Dedifferentiated amniotic fluid mesenchymal stem cell (primary cell): ENCODE results near the gene KIRREL3.

Source experiments
- DNase-seq: peaks from one replicate; pipeline ENCODE4 v3.0.0-alpha.2; 2016; ENCODE audit errors: extremely low spot score

KIRREL3 gene

DNA sequence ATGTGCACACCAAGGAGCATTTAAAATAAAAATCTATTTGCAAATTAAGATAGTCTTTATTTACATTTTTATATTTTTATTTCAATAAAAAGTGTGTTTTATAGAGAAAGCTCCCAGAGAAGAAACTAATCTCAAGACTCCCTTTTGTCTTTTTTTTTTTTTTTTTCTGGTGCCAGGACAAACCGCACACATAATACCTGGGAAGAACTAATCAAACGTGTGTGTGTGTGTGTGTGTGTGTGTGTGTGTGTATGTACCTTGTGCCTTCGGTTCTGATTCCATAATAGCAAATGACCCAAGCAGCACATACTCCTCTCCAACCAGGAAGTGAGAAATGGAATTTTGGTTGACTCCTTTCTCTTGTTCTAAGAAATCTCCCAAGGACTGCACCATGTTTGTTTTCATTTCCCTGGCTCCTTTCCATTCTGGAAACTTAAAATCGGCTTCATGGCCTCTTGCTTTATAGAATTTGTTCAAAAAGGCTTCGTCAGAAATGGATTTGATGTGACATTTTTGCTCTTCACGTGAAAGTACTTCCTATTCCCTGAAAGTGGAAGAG is 579.8 kb downstream of the KIRREL3 start:
- DNase-seq: no peak

DNA sequence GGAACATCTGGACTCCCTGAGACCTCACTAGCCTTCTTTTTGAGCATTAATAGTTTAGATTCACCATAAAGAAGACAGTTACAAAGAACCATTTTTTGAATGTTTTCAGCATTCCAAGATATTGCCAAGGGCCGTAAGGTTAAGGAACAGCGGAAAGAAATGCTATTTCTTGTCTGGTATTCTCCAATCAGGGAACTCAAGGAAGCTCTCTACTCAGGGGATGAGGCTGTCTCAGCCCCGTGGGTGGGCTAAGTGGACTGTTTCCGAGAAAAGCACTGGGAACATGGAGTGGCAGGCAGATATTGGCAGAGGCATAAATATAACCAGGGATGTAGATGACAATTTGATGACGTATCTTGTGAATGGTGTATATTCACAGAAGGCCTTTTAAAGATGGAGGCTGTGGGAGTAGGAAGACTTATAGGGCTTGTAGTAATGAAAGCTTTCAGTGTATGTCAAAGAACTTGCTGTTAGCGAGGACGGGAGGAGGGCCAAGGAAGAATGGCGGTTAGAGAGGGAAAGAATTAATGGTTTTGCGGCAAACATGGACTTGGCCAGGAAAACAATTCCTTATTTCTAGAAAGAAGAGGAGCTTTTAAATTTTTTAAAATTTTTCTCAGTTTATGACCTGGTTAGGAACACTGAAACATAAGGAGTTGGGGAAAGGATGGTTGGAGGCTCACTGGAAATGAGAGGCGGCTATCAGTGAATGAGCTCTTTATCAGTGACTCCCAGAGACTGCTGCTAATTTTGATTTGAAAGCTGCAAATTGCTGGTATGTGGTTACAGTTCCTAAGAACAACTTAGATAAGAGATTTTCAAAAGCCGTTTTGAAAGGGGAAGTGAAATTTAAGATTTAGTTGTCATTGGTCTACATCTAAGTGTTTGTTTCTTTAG is 580.5 kb downstream of the KIRREL3 start:
- peak; percentile 34 for DNase-seq

DNA sequence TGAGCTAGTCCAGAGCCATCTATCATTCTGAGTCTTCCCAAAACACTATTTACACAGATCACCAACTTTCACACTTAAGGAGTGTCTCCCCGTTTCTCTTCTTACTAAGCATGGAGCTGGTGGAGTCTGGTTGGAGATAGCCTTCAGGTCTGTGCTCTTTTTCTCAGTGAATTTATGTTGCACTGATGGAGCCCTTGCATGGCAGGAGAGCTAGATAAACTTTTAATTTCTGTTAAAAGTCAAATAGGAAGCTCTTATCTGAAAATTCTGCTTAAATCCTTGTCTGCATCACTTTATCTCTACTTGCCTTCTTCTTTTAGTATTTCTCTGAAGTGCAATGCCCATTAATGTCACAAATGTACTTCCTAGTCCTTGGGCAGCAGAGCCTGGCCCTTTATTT is 581.7 kb downstream of the KIRREL3 start:
- no peak for DNase-seq

DNA sequence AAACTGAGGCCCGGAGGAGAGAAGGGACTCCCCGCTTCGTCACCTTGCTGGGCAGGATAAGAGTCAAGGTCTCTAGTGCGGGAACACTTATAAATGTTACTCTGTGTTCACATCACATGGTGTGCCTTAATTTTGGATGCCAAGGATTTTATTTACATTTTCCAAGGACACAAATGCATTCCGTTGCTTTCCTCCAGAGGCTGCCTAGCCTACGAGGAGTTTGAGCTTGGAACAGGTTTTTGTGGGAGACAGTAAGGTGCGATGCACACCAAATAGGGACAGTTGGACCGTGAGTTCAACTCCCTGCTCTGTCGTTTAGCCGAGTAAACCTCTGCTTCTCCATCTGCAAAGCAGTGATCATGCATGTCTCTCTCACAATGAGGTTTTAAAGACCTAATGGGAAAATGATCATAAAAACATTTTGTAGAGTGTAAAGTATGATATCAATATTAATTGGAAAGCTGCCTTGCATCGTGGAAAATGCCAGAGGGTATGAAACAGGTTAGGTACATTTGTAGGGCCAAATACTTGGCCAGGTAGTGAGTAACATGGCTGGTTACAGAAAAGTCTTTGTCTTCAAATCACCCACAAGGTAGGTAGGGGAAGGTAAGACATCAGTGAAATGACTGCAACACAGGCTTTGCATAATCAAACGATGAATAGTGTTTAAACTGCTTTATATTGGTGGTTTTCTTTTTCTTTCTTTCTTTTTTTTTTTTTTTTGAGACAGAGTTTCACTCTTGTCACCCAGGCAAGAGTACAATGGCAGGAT is 583.3 kb downstream of the KIRREL3 start:
- DNase-seq: no peak

DNA sequence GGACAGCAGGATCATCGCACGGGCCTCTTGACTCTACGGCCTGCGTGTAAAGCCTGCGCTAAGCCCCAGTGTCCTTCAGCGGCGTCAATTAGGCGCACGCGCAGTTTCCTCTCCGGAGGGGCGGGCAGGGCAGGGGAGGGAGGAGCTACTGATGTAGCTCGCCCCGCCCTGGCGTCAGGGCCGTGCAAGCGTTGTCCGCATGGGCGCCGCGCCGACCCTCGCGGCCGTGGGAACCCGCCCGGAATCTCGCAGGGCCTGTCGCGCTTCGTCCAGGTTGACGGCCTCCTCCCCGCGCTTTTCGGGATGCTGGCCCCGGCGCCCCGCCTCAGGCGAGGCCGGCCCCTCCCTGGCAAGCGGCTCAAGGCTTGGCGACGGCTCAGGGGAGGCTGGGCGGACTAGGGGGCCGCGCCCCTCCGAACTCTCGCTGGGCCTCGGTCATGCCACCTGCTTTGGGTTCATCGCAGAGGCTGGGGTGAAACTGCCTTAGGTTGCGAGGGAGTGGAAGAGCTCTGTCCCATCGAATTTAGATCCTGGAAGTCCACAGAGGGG is 584.0 kb downstream of the KIRREL3 start:
- no peak for DNase-seq

DNA sequence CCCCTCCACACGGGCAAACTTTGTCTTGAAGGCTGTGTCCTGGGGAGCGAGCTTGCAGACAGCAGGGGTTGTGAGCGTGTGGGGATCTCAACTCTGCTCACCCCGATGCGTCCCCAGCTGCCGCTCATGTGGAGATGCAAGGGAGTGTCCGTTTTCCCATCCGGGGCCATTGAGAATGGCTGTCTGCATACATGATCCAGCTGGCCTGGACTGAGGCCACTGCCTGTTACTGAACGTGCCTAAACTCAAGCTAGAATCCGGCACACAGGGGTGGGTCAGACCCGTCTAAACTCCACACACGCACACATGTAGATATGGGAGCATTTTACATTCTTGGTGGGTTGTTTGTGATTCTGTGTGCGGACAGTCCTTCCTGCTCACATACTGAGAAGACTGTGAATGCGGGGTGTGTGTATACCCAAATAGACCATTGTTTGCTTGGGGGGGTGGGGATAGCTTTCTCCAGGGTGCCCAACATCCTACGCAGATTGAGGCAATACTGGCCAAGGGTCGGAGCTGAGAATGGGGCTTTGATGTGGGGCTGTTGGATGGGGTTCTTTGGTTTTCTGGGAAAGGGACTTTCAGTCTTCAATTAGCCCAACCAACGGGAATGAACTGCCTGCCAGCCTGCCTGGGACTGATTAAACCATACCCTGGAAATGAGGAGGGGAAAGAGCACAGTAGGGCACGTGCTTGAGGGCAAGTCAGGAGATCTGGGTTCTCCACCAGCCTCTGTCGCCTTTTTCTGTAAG is 584.7 kb downstream of the KIRREL3 start:
- no peak for DNase-seq

DNA sequence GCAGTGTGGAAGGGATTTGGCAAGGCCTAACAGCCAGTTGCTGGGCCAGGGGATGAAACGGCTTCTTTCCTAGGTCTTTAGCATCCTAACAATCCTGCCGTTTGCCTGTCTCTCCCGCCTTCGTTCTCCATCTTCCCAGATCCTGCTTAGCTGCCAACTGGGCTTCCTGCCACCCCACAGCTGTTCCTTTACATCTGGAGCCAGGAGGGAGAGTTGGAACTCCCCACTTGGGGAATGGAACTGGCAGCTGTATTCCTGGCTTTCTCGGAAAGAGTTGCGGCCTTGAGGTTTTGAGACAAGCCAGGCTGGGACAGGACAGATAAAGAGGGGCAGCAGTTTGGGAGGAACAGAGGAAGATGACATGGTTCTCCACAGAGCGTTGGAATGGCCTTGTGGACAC is 585.4 kb downstream of the KIRREL3 start:
- peak; percentile 72 for DNase-seq

DNA sequence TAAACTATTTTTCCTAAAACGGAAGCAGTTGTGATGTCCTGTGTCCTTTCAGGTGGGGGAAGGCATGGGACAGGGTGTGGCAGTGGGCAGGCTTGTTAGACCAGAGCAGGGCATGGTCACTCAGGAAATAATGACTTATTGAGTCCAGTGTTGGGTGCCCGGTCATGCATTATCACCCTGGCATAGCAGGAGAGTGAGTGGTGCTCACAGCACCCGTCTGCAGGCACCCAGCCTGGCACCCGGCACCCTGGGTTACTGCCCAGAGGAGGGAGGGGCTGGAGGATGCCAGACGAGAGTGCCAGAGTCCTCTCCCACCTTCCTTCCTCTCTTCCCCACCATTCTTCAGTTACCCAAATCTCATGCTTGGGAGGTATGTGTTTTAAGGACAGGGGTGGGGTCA is 586.0 kb downstream of the KIRREL3 start:
- no peak for DNase-seq

DNA sequence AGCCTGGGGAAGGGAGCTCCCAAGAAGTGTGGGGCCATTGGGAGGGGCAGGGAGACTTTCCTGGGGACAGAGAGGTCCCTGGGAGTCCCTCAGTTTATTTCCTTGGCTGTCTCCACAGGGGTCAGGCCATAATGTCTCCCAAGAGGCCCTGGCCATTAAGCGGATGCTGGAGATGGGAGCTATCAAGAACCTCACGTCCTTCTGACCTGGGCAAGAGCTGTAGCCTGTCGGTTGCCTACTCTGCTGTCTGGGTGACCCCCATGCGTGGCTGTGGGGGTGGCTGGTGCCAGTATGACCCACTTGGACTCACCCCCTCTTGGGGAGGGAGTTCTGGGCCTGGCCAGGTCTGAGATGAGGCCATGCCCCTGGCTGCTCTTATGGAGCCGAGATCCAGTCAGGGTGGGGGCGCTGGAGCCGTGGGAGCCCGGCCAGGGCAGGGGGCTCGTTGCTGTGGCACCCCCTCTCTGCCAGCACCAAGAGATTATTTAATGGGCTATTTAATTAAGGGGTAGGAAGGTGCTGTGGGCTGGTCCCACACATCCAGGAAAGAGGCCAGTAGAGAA is 586.6 kb downstream of the KIRREL3 start:
- DNase-seq: no peak

DNA sequence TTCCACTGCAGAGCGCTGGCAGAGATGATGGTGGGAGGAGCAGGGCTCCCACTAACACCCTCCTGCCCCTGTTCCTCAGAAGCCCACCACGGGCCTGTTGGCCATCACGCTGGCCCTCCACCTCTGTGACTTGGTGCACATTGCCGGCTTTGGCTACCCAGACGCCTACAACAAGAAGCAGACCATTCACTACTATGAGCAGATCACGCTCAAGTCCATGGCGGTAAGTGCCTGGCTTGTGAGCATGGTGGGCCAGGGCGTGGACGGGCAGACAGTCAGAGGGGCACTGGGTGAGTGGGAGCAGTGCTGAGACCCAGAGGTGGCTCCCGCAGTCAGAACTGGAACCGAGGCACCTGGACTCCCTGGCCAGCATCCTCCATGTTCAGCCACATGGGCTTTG is 587.1 kb downstream of the KIRREL3 start:
- DNase-seq: no peak

DNA sequence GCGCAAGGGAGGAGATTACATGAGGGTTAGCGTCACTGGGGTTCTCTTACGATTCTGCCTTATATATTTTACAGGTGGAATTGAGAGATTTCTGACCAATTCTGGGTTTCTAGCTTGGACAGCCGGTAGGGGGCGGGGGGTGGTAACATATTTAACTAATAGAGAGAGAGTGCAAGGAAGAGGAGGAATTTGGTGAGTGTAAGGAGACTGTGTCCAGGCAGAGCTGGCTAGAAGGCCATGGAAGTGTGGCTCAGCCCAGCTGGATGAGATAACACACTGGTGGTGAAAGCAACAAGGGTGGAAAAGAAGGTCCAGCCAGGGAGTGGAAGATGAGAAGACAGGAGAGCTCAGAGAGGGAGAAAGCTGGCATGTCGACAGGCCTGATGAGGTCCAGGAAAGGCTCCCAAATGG is 588.6 kb downstream of the KIRREL3 start:
- no peak for DNase-seq

DNA sequence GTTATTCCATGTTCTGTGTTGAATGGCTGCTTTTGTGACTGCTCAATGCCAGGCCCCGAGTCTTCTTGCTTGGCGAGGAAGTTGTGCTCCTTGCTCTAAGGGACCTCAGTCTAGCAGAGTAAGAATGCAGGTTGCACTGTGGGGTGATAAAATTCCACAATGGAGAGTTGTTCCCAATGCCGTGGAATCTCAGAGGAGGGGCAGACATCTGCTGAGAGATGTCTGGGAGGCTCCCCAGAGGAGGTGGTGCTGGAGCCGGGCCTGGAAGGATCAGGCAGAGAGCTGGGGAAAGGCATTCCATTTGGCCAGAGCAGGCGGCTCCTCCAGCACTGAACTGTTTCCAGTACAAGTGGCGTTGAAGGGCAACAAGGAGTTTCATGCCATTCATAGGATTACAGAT is 589.9 kb downstream of the KIRREL3 start:
- DNase-seq: no peak

DNA sequence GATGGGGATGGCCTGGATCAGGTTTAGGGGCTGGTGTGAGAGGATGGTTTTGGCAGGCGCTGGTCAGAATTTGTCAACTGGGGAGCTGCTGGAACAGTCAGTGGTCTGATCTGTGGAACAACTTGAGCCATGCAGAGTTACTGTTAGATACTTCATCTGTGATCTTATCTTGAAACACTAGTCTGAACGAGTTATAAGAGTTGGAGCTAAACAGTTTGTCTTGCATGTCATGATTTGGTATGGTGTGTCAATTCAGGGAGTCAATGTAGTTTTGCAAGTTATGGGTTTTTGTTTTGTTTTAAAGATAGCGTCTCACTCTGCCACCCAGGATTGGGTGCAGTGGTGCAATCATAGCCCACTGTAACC is 591.0 kb downstream of the KIRREL3 start:
- no peak for DNase-seq

DNA sequence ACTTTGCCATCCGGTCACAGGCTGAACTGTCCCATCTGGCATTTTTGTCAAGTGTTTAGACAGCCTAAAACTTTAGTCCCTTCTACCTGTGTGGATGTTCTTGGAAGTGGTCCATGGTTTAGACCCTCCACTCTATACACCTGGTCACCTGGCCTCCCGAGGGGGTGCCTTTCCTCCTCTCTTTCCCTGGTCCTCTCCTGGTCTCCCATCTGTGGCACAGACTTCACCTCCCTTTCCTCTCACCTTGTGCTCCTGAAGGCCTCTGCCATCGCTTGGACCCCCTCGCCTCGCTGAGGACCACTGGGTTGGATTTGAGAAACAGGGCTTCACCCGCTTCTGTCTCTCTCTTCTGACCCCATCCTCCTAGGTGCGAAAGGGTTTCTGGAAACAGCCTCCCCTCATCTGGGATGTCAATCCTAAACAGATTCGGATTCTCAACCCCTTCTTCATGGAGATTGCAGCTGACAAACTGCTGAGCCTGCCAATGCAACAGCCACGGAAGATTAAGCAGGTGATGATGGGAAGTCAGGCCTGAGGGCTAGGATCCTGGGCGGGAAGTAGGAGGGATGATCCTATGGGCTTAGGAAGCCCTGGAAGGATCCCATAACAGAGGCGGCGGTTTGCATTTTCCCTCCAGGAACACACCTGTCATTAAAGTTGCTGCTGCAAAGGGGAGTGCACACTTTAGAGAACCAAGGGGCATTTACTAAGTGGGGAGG is 591.5 kb downstream of the KIRREL3 start:
- DNase-seq: no peak

DNA sequence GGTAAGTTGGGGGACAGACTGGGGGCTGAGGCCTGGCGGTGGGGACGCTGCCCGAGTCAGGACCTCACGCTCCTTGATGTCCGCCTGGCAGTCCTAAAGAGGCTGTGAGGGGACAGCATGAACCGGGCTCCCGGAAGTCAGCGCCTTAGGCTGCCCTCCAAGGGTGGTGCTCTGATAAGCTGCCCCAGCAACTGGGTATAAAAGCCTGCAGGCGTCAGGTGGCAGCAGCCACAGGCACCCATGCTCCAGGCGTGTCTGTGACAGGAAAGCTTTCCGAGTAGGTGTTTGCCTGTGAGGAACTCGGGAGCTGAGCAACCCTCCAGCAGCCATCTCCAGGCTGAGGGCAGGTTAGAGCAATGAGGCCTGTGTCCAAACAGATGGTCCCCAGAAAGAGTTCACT is 592.1 kb downstream of the KIRREL3 start:
- no peak for DNase-seq

DNA sequence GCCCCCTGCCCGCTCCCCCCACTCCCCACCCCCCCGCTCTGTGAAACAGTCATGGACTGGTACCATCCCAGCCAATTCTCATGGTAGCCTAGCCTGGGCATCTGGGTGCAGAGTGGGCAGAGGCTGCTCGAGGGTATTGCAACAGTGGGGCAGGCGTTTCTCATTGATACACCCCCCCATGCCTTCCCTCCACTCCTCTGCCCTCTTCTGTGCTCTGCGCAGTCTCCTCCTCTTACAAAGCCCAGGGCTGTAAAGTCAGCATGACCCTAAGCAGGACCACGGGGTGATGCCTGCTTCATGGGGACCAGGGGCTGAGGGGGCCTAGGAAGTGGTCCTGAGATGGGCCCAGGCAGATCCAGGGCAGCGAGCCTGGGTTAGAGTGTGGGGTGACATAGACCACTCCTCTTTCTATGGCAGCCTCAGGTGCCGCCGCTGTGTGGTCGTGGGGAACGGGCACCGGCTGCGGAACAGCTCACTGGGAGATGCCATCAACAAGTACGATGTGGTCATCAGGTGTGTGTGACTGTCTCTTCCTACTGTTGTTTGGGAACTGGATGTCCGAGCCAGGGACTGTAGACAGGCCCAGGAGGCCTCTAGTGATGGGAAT is 592.8 kb downstream of the KIRREL3 start:
- no peak for DNase-seq

DNA sequence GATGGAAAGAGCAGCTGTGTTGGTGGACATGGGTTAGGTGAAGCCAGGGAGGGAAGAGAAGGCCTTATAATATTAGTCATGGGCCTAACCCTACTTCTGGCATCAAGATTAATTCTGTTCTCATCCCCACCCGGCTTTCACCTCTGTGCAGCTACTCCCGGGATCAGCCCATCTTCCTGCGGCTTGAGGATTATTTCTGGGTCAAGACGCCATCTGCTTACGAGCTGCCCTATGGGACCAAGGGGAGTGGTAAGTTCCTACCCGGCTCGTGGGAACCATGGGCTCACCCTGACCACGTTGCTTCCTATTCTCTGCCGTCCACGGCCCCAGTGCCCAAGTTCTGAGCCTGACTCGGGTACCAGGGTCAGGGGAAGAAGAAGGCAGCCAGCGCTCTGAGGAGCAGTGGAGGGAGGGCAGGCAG is 593.5 kb downstream of the KIRREL3 start:
- DNase-seq: no peak

DNA sequence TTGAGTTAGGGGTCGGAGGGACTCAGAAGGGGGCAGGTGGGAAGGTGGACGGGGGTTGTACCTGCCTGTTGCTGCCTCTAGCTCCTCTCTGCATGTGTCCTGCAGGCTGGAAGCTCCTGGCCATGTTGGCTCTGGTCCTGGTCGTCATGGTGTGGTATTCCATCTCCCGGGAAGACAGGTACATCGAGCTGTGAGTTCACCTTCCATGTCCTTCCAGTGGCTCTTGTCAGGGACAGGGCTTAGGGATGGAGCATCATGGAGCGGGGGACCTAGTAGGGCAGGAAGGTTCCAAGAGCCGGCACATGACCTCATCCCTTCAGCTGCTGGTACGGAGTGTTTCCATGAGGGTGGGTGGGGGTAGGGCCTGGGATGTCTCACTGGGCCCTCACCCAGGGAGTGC is 594.2 kb downstream of the KIRREL3 start:
- DNase-seq: no peak

DNA sequence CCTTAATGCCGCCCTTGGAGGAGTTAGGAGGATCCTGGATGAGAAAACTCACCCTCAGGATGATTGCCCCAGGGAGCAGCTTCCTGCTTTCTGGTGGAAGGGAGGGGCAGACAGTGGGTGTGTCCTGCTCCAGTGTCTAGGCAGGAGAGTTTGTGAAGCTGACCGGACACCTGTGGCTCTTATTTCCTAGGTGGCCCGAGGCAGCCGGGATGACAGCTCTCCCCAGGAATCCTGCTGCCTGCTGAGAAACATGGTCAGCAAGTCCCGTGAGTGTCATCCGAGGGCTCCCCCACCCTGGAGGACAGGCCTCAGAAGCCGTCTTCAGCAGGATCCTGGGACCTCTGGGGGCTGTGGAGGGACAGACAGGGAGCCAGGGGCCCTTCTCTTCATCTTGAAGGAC is 594.7 kb downstream of the KIRREL3 start:
- no peak for DNase-seq

DNA sequence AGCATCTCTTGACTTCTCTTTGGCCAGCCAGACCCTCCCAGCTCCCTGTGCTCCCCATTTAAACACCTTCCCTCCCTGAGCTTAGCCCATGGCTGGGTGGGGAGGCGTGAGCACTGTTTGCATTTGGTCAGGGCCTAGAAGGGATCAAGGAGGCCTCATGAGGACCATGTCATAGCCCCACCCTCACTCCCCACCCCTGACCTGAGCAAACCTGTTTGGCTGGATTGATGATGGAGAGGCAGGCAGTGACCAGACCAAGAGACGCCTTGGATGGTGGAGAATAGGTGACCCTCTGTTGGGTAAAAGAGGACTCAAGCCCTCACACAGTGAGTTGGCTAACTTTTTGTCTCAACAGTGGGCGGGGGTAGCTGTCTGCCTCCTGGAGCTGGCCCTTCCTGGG is 595.2 kb downstream of the KIRREL3 start:
- DNase-seq: no peak
